Neural cell (in vitro differentiated cells): ENCODE data around the gene PPP1R3G. TPM values are rescaled to one million over a fixed set of nuclear protein-coding genes. Genes with fewer than 3 reads are reported as not detected.

Experiments
- H2AFZ ChIP-seq: fragments of 200-600, 300-800 bp; sonication (generic), shearing (Covaris generic); 2 replicates; pipeline ENCODE4 v1.6.0; 2014; ENCODE audit warnings: low read depth, mild to moderate bottlenecking, antibody characterized with exemption, low read length, moderate library complexity
- H3F3A ChIP-seq: fragments of 200-600 bp; shearing (Covaris generic); 2 replicates; pipeline ENCODE4 v1.6.1; 2016; ENCODE audit warnings: mild to moderate bottlenecking, moderate library complexity, mixed read lengths, antibody characterized with exemption, low read length; ENCODE audit not compliant: insufficient read depth, poor library complexity, severe bottlenecking
- H3K27ac ChIP-seq: fragments of 200-600, 300-800 bp; sonication (generic), shearing (Covaris generic); 2 replicates; pipeline ENCODE4 v1.5.1; 2014; ENCODE audit warnings: mild to moderate bottlenecking, low read length, moderate library complexity
- H3K27me3 ChIP-seq: fragments of 300-800, 200-600 bp; sonication (generic), shearing (Covaris generic); 2 replicates; pipeline ENCODE4 v1.6.0; 2014; ENCODE audit warnings: mild to moderate bottlenecking, low read depth, low read length, moderate library complexity; ENCODE audit not compliant: insufficient read depth
- H3K36me3 ChIP-seq: fragments of 300-800, 200-600 bp; sonication (generic), shearing (Covaris generic); 2 replicates; pipeline ENCODE4 v1.5.1; 2014; ENCODE audit warnings: mild to moderate bottlenecking, antibody characterized with exemption, low read length, moderate library complexity; ENCODE audit not compliant: insufficient read depth
- H3K4me2 ChIP-seq: fragments of 300-800, 200-600 bp; sonication (generic), shearing (Covaris generic); 2 replicates; pipeline ENCODE4 v1.6.0; 2014; ENCODE audit warnings: mild to moderate bottlenecking, low read length
- H3K4me3 ChIP-seq: fragments of 300-800, 200-600 bp; sonication (generic), shearing (Covaris generic); 2 replicates; pipeline ENCODE4 v1.5.1; 2014; ENCODE audit warnings: mild to moderate bottlenecking, low read length, moderate library complexity
- H3K79me2 ChIP-seq: fragments of 200-600 bp; shearing (Covaris generic); replicated peaks from 2 replicates; pipeline ENCODE4 v1.6.0; 2014; ENCODE audit warnings: mild to moderate bottlenecking, low read length, moderate library complexity; ENCODE audit not compliant: insufficient read depth
- H3K9ac ChIP-seq: fragments of 300-800, 200-600 bp; sonication (generic), shearing (Covaris generic); 2 replicates; pipeline ENCODE4 v1.6.1; 2016; ENCODE audit warnings: mild to moderate bottlenecking, low read length, mixed read lengths
- H3K9me2 ChIP-seq: fragments of 200-600 bp; shearing (Covaris generic); 2 replicates; pipeline ENCODE4 v1.6.1; 2016; ENCODE audit warnings: mild to moderate bottlenecking, low read length, mixed read lengths; ENCODE audit not compliant: insufficient read depth
- H3K9me3 ChIP-seq: fragments of 200-600, 300-800 bp; sonication (generic), shearing (Covaris generic); 2 replicates; pipeline ENCODE4 v1.6.1; 2016; ENCODE audit warnings: mild to moderate bottlenecking, mixed run types, low read length, moderate library complexity, mixed read lengths
- H4K20me1 ChIP-seq: fragments of 200-600 bp; shearing (Covaris generic); 2 replicates; pipeline ENCODE4 v1.6.1; 2016; ENCODE audit warnings: mild to moderate bottlenecking, mixed run types; ENCODE audit not compliant: insufficient read depth
- CTCF ChIP-seq: fragments of 450-650 bp; IDR thresholded peaks from 2 replicates; pipeline ENCODE4 v1.5.1; 2014; ENCODE audit warnings: antibody characterized with exemption, mild to moderate bottlenecking, moderate library complexity; ENCODE audit not compliant: poor library complexity, severe bottlenecking
- EP300 ChIP-seq: fragments of 450-650 bp; conservative IDR thresholded peaks from 2 replicates; pipeline ENCODE4 v1.6.1; 2014; ENCODE audit warnings: antibody characterized with exemption, mild to moderate bottlenecking, moderate library complexity; ENCODE audit not compliant: poor library complexity, severe bottlenecking
- EZH2 ChIP-seq: fragments of 200-600, 300-800 bp; shearing (Covaris generic), sonication (generic); IDR thresholded peaks from 2 replicates; pipeline ENCODE4 v1.6.1; 2014; ENCODE audit warnings: antibody characterized with exemption, low read length, borderline replicate concordance, mild to moderate bottlenecking; ENCODE audit not compliant: insufficient read depth, poor library complexity, severe bottlenecking
- MXI1 ChIP-seq: fragments of 450-650 bp; conservative IDR thresholded peaks from 2 replicates; pipeline ENCODE4 v1.6.1; 2014; ENCODE audit warnings: antibody characterized with exemption, mild to moderate bottlenecking; ENCODE audit not compliant: poor library complexity, severe bottlenecking
- POLR2AphosphoS5 ChIP-seq: IDR thresholded peaks from 2 replicates; pipeline ENCODE4 v1.6.1; 2012
- RAD21 ChIP-seq: fragments of 450-650 bp; conservative IDR thresholded peaks from 2 replicates; pipeline ENCODE4 v1.6.1; 2014; ENCODE audit warnings: antibody characterized with exemption, mild to moderate bottlenecking, moderate library complexity
- REST ChIP-seq: IDR thresholded peaks from 2 replicates; pipeline ENCODE4 v1.6.1; 2012; ENCODE audit warnings: borderline replicate concordance
- SMC3 ChIP-seq: fragments of 450-650 bp; conservative IDR thresholded peaks from 2 replicates; pipeline ENCODE4 v1.6.1; 2014; ENCODE audit warnings: antibody characterized with exemption, mild to moderate bottlenecking, moderate library complexity; ENCODE audit not compliant: poor library complexity
- TAF1 ChIP-seq: IDR thresholded peaks from 2 replicates; pipeline ENCODE4 v1.6.1; 2012; ENCODE audit warnings: low read depth
- polyA plus RNA-seq: library from polyadenylated mRNA; depleted of rRNA; stranded (reverse); fragments of >200 nt; gene quantifications from 2 replicates; pipeline ENCODE4 v1.2.3, GENCODE V29; 2014

PPP1R3G gene
- polyA plus RNA-seq, 1 donor from 2014 or later, result not detected

- H2AFZ ChIP-seq, result no peak overlapping the region
- H3K9me2 ChIP-seq, result no peaks in the 10 kb centered on the region
- H3K9ac ChIP-seq, result no peak overlapping the region
- H3K36me3 ChIP-seq, result no peaks in the 10 kb centered on the region
- H3K4me3 ChIP-seq, result no peak overlapping the region
- H3K27me3 ChIP-seq, result no peaks in the 10 kb centered on the region
- TF ChIP-seq SMC3, result no peak
- TF ChIP-seq MXI1, result no peak
- no peak for TF ChIP-seq TAF1
- no peak for TF ChIP-seq POLR2AphosphoS5
- TF ChIP-seq RAD21, result no peak
- no peak for TF ChIP-seq REST
- TF ChIP-seq EP300, result no peak
- no peak for TF ChIP-seq EZH2
- no peak for TF ChIP-seq CTCF
- H3K9me3 ChIP-seq, result no peaks in the 10 kb centered on the region
- no peak overlapping the region for H3K4me2 ChIP-seq
- H3F3A ChIP-seq, result no peaks in the 10 kb centered on the region
- H4K20me1 ChIP-seq, result no peaks in the 10 kb centered on the region
- H3K79me2 ChIP-seq, result no peaks in the 10 kb centered on the region
- H3K27ac ChIP-seq, result no peak overlapping the region
Observed at GRCh38 chr6:5041955-5042354, 43.2 kb upstream of the PPP1R3G start.

- H3K4me2 ChIP-seq, result no peak overlapping the region
- H3K9me2 ChIP-seq, result no peaks in the 10 kb centered on the region
- H3K79me2 ChIP-seq, result no peaks in the 10 kb centered on the region
Observed at GRCh38 chr6:5042436-5042835, 42.7 kb upstream of the PPP1R3G start.

More at GRCh38 chr6:5042436-5042835, 42.7 kb upstream of the PPP1R3G start:
- Histone ChIP-seq H3K36me3 (no peaks in the 10 kb centered on the region), H2AFZ (no peak overlapping the region), H3K9ac (no peak overlapping the region), H3K27me3 (no peaks in the 10 kb centered on the region), H3K9me3 (no peaks in the 10 kb centered on the region), H3F3A (no peaks in the 10 kb centered on the region), H3K27ac (no peak overlapping the region), H3K4me3 (no peak overlapping the region), H4K20me1 (no peaks in the 10 kb centered on the region)
- TF ChIP-seq TAF1 (no peak), EZH2 (no peak), RAD21 (no peak), SMC3 (no peak), REST (no peak), POLR2AphosphoS5 (no peak), MXI1 (no peak), CTCF (no peak), EP300 (no peak)
